ENCODE data around the gene DNAH14. TPM values are rescaled to one million over a fixed set of nuclear protein-coding genes. Genes with fewer than 3 reads are reported as not detected.
"Not testable (repeated sequence)": the region's sequence is repeated elsewhere in the genome, so short reads cannot be mapped to it uniquely, and the experiment has no call there.

Gene DNAH14
- total RNA-seq, 1 donor from 2014 or later: 3.0 TPM

- DNase-seq: peak; percentile 22
- H3K4me1 ChIP-seq: no peaks in the 10 kb centered on the region
- no peak overlapping the region for H3K27ac ChIP-seq (replicated peaks)
- no peak overlapping the region for H3K4me3 ChIP-seq
- H3K36me3 ChIP-seq: no peaks in the 10 kb centered on the region
- TF ChIP-seq CTCF (IDR thresholded peaks at IDR 0.05; ENCODE audit: borderline replicate concordance): no peak
- H3K27me3 ChIP-seq (ENCODE audit: low read depth): peaks cover 7% of the 10 kb centered on the region
- intact Hi-C loops (cut with micrococcal nuclease): no loop called here
- no peaks in the 10 kb centered on the region for H3K9me3 ChIP-seq (replicated peaks)
Observed at GRCh38 chr1:225378880-225379279, 449.4 kb downstream of the DNAH14 start.

GRCh38 chr1:225380691-225381090, 451.2 kb downstream of the DNAH14 start:
- no peaks in the 10 kb centered on the region for H3K9me3 ChIP-seq (replicated peaks)
- no peaks in the 10 kb centered on the region for H3K4me1 ChIP-seq
- H3K27me3 ChIP-seq (ENCODE audit: low read depth): peaks cover 7% of the 10 kb centered on the region
- no peak for TF ChIP-seq CTCF (IDR thresholded peaks at IDR 0.05; ENCODE audit: borderline replicate concordance)
- no peaks in the 10 kb centered on the region for H3K36me3 ChIP-seq
- intact Hi-C loops (cut with micrococcal nuclease): no loop called here
- no peak overlapping the region for H3K4me3 ChIP-seq
- H3K27ac ChIP-seq (replicated peaks): no peak overlapping the region
- DNase-seq: no peak

DNA sequence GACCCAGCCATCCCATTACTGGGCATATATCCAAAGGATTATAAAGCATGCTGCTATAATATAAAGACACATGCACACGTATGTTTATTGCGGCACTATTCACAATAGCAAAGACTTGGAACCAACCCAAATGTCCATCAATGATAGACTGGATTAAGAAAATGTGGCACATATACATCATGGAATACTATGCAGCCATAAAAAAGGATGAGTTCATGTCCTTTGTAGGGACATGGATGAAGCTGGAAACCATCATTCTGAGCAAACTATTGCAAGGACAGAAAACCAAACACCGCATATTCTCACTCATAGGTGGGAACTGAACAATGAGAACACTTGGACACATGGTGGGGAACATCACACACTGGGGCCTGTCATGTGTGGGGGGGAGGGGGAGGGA, 457.4 kb downstream of the DNAH14 start:
- H3K4me3 ChIP-seq; H3K27ac ChIP-seq (replicated peaks); H3K4me1 ChIP-seq; H3K9me3 ChIP-seq (replicated peaks); H3K36me3 ChIP-seq; DNase-seq; intact Hi-C loops (cut with micrococcal nuclease); H3K27me3 ChIP-seq (ENCODE audit: low read depth): not testable (repeated sequence)

DNA sequence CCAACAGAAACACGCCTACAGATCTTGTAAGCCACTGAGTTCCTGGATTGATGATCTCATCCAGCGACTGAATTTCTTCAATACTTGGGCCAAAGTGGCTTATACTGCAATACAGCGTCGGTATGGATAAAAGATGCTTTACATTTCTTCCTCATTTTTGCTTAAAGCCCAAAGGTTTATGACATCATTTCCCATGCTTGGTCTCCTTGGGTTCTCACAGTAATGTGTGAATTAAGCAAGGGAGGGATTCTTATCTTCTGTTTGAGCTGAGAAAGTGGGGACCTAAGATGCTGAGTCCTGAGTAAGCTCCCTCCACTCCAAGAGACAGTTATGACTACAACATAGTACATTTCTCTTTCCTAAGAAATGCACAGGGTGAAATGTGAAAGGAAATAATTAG, 458.9 kb downstream of the DNAH14 start:
- no peak for TF ChIP-seq CTCF (IDR thresholded peaks at IDR 0.05; ENCODE audit: borderline replicate concordance)
- H3K27ac ChIP-seq (replicated peaks): no peak overlapping the region
- intact Hi-C loops (cut with micrococcal nuclease): no loop called here
- no peaks in the 10 kb centered on the region for H3K9me3 ChIP-seq (replicated peaks)
- no peaks in the 10 kb centered on the region for H3K27me3 ChIP-seq (ENCODE audit: low read depth)
- H3K4me3 ChIP-seq: no peak overlapping the region
- no peaks in the 10 kb centered on the region for H3K36me3 ChIP-seq
- no peaks in the 10 kb centered on the region for H3K4me1 ChIP-seq
- no peak for DNase-seq

DNA sequence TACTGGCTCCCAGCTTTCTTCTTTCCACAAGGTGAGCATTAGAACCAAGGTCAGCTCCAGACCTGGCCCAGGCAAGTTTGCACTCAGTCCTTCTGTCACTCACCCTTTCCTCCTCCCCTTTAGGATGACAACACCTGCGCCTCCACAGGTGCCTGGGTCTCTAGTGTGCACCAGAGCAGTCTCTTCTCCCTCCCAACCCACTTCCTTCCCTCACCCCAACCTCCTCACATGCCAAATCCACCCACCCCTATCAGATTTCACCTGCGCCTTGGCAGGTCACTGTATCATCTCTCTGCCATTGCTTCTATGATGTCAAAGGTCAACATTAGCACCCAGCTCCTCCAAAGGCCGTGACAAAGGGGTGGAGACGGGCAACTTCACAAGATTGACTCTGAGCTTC, 460.4 kb downstream of the DNAH14 start:
- Histone ChIP-seq H3K27me3 (ENCODE audit: low read depth) (no peaks in the 10 kb centered on the region), H3K4me3 (no peak overlapping the region), H3K9me3 (replicated peaks) (no peaks in the 10 kb centered on the region), H3K4me1 (no peaks in the 10 kb centered on the region), H3K36me3 (no peaks in the 10 kb centered on the region), H3K27ac (replicated peaks) (no peak overlapping the region)
- TF ChIP-seq CTCF (IDR thresholded peaks at IDR 0.05; ENCODE audit: borderline replicate concordance): no peak
- intact Hi-C loops (cut with micrococcal nuclease): no loop called here
- DNase-seq: no peak

GRCh38 chr1:225396357-225396756, 466.9 kb downstream of the DNAH14 start:
- TF ChIP-seq CTCF (IDR thresholded peaks at IDR 0.05; ENCODE audit: borderline replicate concordance): no peak
- intact Hi-C loops (cut with micrococcal nuclease): no loop called here
- peaks cover 10% of the 10 kb centered on the region for H3K36me3 ChIP-seq
- no peaks in the 10 kb centered on the region for H3K27me3 ChIP-seq (ENCODE audit: low read depth)
- no peak overlapping the region for H3K27ac ChIP-seq (replicated peaks)
- H3K4me1 ChIP-seq: no peaks in the 10 kb centered on the region
- H3K9me3 ChIP-seq (replicated peaks): no peaks in the 10 kb centered on the region
- no peak overlapping the region for H3K4me3 ChIP-seq
- no peak for DNase-seq
